HepG2 (cell line): ENCODE measurements around the gene PARP1. TPM values are rescaled to one million over a fixed set of nuclear protein-coding genes. Genes with fewer than 3 reads are reported as not detected.

Experiments used
- ATAC-seq: fragments of 200-7000 bp; cut with Tn5 transposase; 3 replicates; pipeline ENCODE4 v1.9.1; 2020; ENCODE audit warnings: mild to moderate bottlenecking, moderate library complexity
- BruUV-seq: library from RNA; stranded (reverse); fragments of 400-500 nt; replicated peaks from 2 replicates; lab custom pipeline; 2021; lab: Mats Ljungman, UMichigan
- CTCF ChIA-PET: fragments of 300-600 bp; formaldehyde crosslinking; extraction: SDS; loops from one replicate; lab custom pipeline; 2021; ENCODE audit warnings: low total read pairs, inconsistent platforms, low intra/inter-chr PET ratio; lab: Yijun Ruan, JAX
- POLR2A ChIA-PET: fragments of 350-600 bp; sonication (Branson Sonifier 250); formaldehyde crosslinking; loops from one replicate; lab custom pipeline; 2020; ENCODE audit warnings: antibody characterized with exemption, inconsistent platforms; lab: Yijun Ruan, JAX
- DNase-seq: peaks from one replicate; pipeline ENCODE4 v3.0.0-alpha.2; 2015; ENCODE audit warnings: low spot score
- FAIRE-seq: peaks from 3 replicates; lab custom pipeline; 2011; peaks lifted over from hg19 to GRCh38; lab: Jason Lieb, UNC
- H2AFZ ChIP-seq: one replicate; pipeline ENCODE4 v1.6.1; 2011; ENCODE audit warnings: low read length, inconsistent platforms
- H3K27ac ChIP-seq: fragments of 300-600 bp; 3 replicates; pipeline ENCODE4 v1.8.0; 2011; ENCODE audit warnings: mixed run types, mild to moderate bottlenecking, mixed read lengths, low read length, inconsistent platforms; ENCODE audit not compliant: insufficient read depth; ENCODE audit errors: extremely low read length
- H3K27me3 ChIP-seq, 2 experiments: fragments of 200-600 bp in 1 of 2; 2 replicates in 1 of 2; 3 replicates in 1 of 2; pipeline versions ENCODE4 v1.6.0 to v1.8.0; 2011; ENCODE audit warnings: low read length in 2 of 2, mild to moderate bottlenecking in 2 of 2, moderate library complexity in 2 of 2, inconsistent platforms in 1 of 2; ENCODE audit not compliant: insufficient read depth in 2 of 2, control insufficient read depth in 1 of 2
- H3K36me3 ChIP-seq, 2 experiments: fragments of 200-600 bp in 1 of 2; replicated peaks in 1 of 2; 2 replicates in 1 of 2; 3 replicates in 1 of 2; pipeline versions ENCODE4 v1.5.1 to v1.8.0; 2011; ENCODE audit warnings: low read length in 2 of 2, inconsistent platforms in 1 of 2; ENCODE audit not compliant: insufficient read depth in 2 of 2, control insufficient read depth in 1 of 2
- H3K4me1 ChIP-seq: 2 replicates; pipeline ENCODE4 v1.5.1; 2012; ENCODE audit warnings: low read length, inconsistent platforms; ENCODE audit not compliant: insufficient read depth
- H3K4me2 ChIP-seq: 2 replicates; pipeline ENCODE4 v1.6.0; 2011; ENCODE audit warnings: low read depth, low read length, inconsistent platforms
- H3K4me3 ChIP-seq, 3 experiments: fragments of 200-600 bp in 1 of 3; sonication (generic), shearing (Covaris generic) in 1 of 3; replicated peaks in 1 of 3; 2 replicates each; pipeline ENCODE4 v1.5.1; 2011 to 2016; ENCODE audit warnings: low read length in 3 of 3, inconsistent platforms in 2 of 3, low read depth in 2 of 3, mild to moderate bottlenecking in 2 of 3, control low read depth in 1 of 3, mixed read lengths in 1 of 3; ENCODE audit not compliant: insufficient read depth in 1 of 3
- H3K79me2 ChIP-seq: one replicate; pipeline ENCODE4 v1.6.1; 2011; ENCODE audit warnings: low read length, inconsistent platforms; ENCODE audit not compliant: insufficient read depth
- H3K9ac ChIP-seq: 2 replicates; pipeline ENCODE4 v1.6.0; 2011; ENCODE audit warnings: mild to moderate bottlenecking, low read depth, low read length, inconsistent platforms; ENCODE audit not compliant: insufficient read depth
- H3K9me3 ChIP-seq: 2 replicates; pipeline ENCODE4 v1.5.1; 2012; ENCODE audit warnings: mild to moderate bottlenecking, low read length
- H4K20me1 ChIP-seq: 2 replicates; pipeline ENCODE4 v1.6.0; 2011; ENCODE audit warnings: inconsistent platforms, mild to moderate bottlenecking, low read length, moderate library complexity; ENCODE audit not compliant: insufficient read depth
- ATAD3A ChIP-seq: sonication (generic); formaldehyde crosslinking; IDR thresholded peaks from 2 replicates; pipeline ENCODE4 v1.4.0; 2020; ENCODE audit warnings: missing genetic modification reagents
- ATF7-NPFF ChIP-seq: sonication (generic); formaldehyde crosslinking; IDR thresholded peaks from 2 replicates; pipeline ENCODE4 v1.8.1; 2023; ENCODE audit warnings: mild to moderate bottlenecking, low read depth, missing genetic modification reagents, moderate library complexity
- CC2D1A ChIP-seq: sonication (generic); formaldehyde crosslinking; IDR thresholded peaks from 2 replicates; pipeline ENCODE4 v1.8.1; 2023; ENCODE audit warnings: mild to moderate bottlenecking, missing genetic modification reagents
- FLYWCH1 ChIP-seq: sonication (generic); formaldehyde crosslinking; IDR thresholded peaks from 2 replicates; pipeline ENCODE4 v1.8.1; 2023; ENCODE audit warnings: mild to moderate bottlenecking, missing genetic modification reagents
- MED13 ChIP-seq: sonication (generic); formaldehyde crosslinking; IDR thresholded peaks from 2 replicates; pipeline ENCODE4 v1.5.0; 2020; ENCODE audit warnings: missing genetic modification reagents
- MLLT10 ChIP-seq: sonication (generic); formaldehyde crosslinking; IDR thresholded peaks from 2 replicates; pipeline ENCODE4 v1.4.0; 2020; ENCODE audit warnings: missing genetic modification reagents
- PHF21A ChIP-seq: sonication (generic); formaldehyde crosslinking; IDR thresholded peaks from 2 replicates; pipeline ENCODE4 v1.5.0; 2020; ENCODE audit warnings: mild to moderate bottlenecking, missing genetic modification reagents
- REXO4 ChIP-seq: sonication (generic); formaldehyde crosslinking; IDR thresholded peaks from 2 replicates; pipeline ENCODE4 v1.8.0; 2022; ENCODE audit warnings: missing genetic modification reagents, mild to moderate bottlenecking, borderline replicate concordance
- SMYD3 ChIP-seq: sonication (generic); formaldehyde crosslinking; IDR thresholded peaks from 2 replicates; pipeline ENCODE4 v1.8.1; 2023; ENCODE audit warnings: mild to moderate bottlenecking, missing genetic modification reagents
- ZNF121 ChIP-seq: sonication (generic); formaldehyde crosslinking; IDR thresholded peaks from 2 replicates; pipeline ENCODE4 v1.5.0; 2020; ENCODE audit warnings: mild to moderate bottlenecking, missing genetic modification reagents
- ZNF501 ChIP-seq: sonication (generic); formaldehyde crosslinking; IDR thresholded peaks from 2 replicates; pipeline ENCODE4 v1.5.1; 2020; ENCODE audit warnings: mild to moderate bottlenecking, moderate library complexity, missing genetic modification reagents
- ZNF530 ChIP-seq: sonication (generic); formaldehyde crosslinking; IDR thresholded peaks from 2 replicates; pipeline ENCODE4 v1.5.0; 2020; ENCODE audit warnings: low read depth, mild to moderate bottlenecking, missing genetic modification reagents
- ZNF761 ChIP-seq: sonication (generic); formaldehyde crosslinking; conservative IDR thresholded peaks from 2 replicates; pipeline ENCODE4 v1.4.0; 2020; ENCODE audit warnings: mild to moderate bottlenecking, missing genetic modification reagents
- WGBS: methylation state at CpG from one replicate; pipeline ENCODE4 v1.1.6; 2017; ENCODE audit warnings: low lambda C conversion rate; 5-methylcytosine and 5-hydroxymethylcytosine counted together
- in situ Hi-C: cut with HindIII; loops from 2 replicates; pipeline ENCODE4 v1.10.0; 2017; ENCODE audit warnings: low pct_unique_long_range_greater_than_20kb; ENCODE audit not compliant: extremely low pct_ligation_motif_present
- intact Hi-C: fragments of 100-400 bp; cut with micrococcal nuclease; formaldehyde crosslinking; loops from one replicate; pipeline ENCODE4 v1.10.0; 2022; ENCODE audit not compliant: unreplicated experiment
- polyA plus RNA-seq, 8 experiments: library from polyadenylated mRNA; depleted of rRNA in 3 of 8; stranded (reverse) in 7 of 8; unstranded in 1 of 8; fragments of >200 nt; fragmentation: Illumina TruSeq in 4 of 8; extraction: Trizol in 4 of 8; gene quantifications; 2 replicates each; pipeline versions ENCODE4 v1.2.1 to v1.2.3, GENCODE V29; 2011 to 2016; ENCODE audit warnings: low read depth in 4 of 8, missing spikeins in 1 of 8, mixed read lengths in 1 of 8; ENCODE audit not compliant: insufficient read depth in 1 of 8
- total RNA-seq, 5 experiments: library from RNA; depleted of rRNA; stranded (reverse); fragments of >200 nt; fragmentation: Illumina TruSeq; extraction: Trizol; gene quantifications; 2 replicates each; pipeline ENCODE4 v1.2.3, GENCODE V29; 2016; ENCODE audit warnings: low read depth in 1 of 5
- TF ChIP-seq, protein P1 (sequence below): sonication (generic); formaldehyde crosslinking; IDR thresholded peaks from 2 replicates; pipeline ENCODE4 v1.5.1; 2020; ENCODE audit warnings: missing genetic modification reagents, mild to moderate bottlenecking, borderline replicate concordance
- TF ChIP-seq, protein P2 (sequence below): sonication (generic); formaldehyde crosslinking; IDR thresholded peaks from 2 replicates; pipeline ENCODE4 v1.4.0; 2020; ENCODE audit warnings: mild to moderate bottlenecking, low read depth, missing genetic modification reagents
- TF ChIP-seq, protein P3 (sequence below): sonication (generic); formaldehyde crosslinking; IDR thresholded peaks from 2 replicates; pipeline ENCODE4 v1.4.0; 2020; ENCODE audit warnings: missing genetic modification reagents, borderline replicate concordance

PARP1 gene
- total and polyA plus RNA-seq, 2 of the 13 experiments (the other 11 are each of a cell fraction or from before 2014, with no cell fraction given), result 50.1 to 85.2 TPM

DNA sequence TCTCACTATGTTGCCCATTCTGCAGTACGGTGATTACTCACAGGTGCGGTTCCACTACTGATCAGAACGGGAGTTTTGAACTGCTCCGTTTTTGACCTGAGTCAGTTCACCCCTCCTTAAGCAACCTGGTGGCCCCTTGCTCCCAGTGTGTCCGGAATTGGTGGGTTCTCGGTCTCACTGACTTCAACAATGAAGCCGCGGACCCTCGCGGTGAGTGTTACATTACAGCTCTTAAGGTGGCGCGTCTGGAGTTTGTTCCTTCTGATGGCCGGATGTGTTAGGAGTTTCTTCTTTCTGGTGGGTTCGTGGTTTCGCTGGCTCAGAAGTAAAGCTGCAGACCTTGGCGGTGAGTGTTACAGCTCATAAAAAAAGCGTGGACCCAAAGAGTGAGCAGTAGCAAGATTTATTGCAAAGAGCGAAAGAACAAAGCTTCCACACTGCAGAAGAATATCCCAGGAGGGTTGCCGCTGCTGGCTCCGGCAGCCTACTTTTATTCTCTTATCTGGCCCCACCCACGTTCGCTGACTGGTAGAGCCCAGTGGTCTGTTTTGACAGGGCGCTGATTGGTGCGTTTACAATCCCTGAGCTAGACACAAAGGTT is 17.6 kb upstream of the PARP1 start:
- intact Hi-C loops (loop anchor here (10.0 kb wide), 2 partner anchors 119 to 179 kb away; partner anchors contain the start of gene STUM), in situ Hi-C loops (loop anchor here (10.0 kb wide), 2 partner anchors 119 to 179 kb away; partner anchors contain the start of gene STUM)
- H4K20me1 ChIP-seq, result no peaks in the 10 kb centered on the region
- ChIA-PET POLR2A (no interaction called here), CTCF (interaction anchor here (1.5 kb wide), 1 partner anchor 184 kb away, joined by 6 read pairs; no protein-coding TSS in a partner anchor)
- no peak overlapping the region for H3K9ac ChIP-seq
- no peak overlapping the region for H3K27ac ChIP-seq
- DNase-seq, result no peak
- no peaks in the 10 kb centered on the region for H3K4me1 ChIP-seq
- H3K4me2 ChIP-seq, result no peak overlapping the region
- BruUV-seq, result no TSS peak
- H3K36me3 ChIP-seq, result no peaks in the 10 kb centered on the region
- H3K79me2 ChIP-seq, result no peaks in the 10 kb centered on the region
- peaks cover 2 to 3% of the 10 kb centered on the region in 2 experiments; a peak in 1 of 5 replicates for H3K27me3 ChIP-seq
- no peak overlapping the region for H2AFZ ChIP-seq
- WGBS, result 78% methylated on average over 23 of the region's 24 CpGs
- no peak for ATAC-seq
- no peak overlapping the region for H3K4me3 ChIP-seq
- TF ChIP-seq MED13 (no peak), MLLT10 (CRISPR knock-in tag) (no peak), ZNF121 (CRISPR knock-in tag) (no peak), ZNF530 (no peak), REXO4 (no peak), SMYD3 (CRISPR knock-in tag) (no peak), FLYWCH1 (CRISPR knock-in tag) (no peak), PHF21A (CRISPR knock-in tag) (no peak), ZNF501 (CRISPR knock-in tag) (no peak), ATF7-NPFF (CRISPR knock-in tag) (no peak), ATAD3A (CRISPR knock-in tag) (no peak), ZNF761 (CRISPR knock-in tag) (no peak), CC2D1A (no peak)
- TF ChIP-seq, protein P1, sequence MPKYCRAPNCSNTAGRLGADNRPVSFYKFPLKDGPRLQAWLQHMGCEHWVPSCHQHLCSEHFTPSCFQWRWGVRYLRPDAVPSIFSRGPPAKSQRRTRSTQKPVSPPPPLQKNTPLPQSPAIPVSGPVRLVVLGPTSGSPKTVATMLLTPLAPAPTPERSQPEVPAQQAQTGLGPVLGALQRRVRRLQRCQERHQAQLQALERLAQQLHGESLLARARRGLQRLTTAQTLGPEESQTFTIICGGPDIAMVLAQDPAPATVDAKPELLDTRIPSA, result no peak
- TF ChIP-seq, protein P2, sequence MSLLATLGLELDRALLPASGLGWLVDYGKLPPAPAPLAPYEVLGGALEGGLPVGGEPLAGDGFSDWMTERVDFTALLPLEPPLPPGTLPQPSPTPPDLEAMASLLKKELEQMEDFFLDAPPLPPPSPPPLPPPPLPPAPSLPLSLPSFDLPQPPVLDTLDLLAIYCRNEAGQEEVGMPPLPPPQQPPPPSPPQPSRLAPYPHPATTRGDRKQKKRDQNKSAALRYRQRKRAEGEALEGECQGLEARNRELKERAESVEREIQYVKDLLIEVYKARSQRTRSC (CRISPR knock-in tag), result no peak
- TF ChIP-seq, protein P3, sequence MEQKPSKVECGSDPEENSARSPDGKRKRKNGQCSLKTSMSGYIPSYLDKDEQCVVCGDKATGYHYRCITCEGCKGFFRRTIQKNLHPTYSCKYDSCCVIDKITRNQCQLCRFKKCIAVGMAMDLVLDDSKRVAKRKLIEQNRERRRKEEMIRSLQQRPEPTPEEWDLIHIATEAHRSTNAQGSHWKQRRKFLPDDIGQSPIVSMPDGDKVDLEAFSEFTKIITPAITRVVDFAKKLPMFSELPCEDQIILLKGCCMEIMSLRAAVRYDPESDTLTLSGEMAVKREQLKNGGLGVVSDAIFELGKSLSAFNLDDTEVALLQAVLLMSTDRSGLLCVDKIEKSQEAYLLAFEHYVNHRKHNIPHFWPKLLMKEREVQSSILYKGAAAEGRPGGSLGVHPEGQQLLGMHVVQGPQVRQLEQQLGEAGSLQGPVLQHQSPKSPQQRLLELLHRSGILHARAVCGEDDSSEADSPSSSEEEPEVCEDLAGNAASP (CRISPR knock-in tag), result no peak
- TF ChIP-seq, all 625 proteins: peak for 0
- H3K9me3 ChIP-seq, result no peaks in the 10 kb centered on the region
- FAIRE-seq, result no peak
